ENCODE measurements around the gene CASQ2.

DNA sequence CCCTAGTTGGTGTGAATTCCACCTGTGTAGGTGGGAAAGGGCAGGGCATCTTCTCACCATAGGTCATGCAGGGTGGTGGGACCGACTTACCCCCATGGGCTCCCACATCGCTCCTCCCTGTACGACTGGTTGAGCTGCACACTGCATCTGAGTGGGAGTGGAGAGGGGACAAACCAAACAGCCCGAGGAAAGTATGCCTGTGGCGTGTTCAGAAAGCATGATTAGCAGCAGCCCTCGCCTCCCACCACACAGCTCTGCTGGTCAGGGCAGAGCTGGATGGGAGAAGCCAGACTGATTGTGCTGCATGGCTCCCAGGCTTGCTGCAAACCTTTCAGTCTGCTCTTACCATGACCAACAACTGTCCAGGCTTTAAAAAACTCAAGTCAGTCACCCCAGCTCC, 102.3 kb downstream of the CASQ2 start:
- TF ChIP-seq POLR2A (IDR thresholded peaks at IDR 0.05) = no peak
- TF ChIP-seq, protein P1, sequence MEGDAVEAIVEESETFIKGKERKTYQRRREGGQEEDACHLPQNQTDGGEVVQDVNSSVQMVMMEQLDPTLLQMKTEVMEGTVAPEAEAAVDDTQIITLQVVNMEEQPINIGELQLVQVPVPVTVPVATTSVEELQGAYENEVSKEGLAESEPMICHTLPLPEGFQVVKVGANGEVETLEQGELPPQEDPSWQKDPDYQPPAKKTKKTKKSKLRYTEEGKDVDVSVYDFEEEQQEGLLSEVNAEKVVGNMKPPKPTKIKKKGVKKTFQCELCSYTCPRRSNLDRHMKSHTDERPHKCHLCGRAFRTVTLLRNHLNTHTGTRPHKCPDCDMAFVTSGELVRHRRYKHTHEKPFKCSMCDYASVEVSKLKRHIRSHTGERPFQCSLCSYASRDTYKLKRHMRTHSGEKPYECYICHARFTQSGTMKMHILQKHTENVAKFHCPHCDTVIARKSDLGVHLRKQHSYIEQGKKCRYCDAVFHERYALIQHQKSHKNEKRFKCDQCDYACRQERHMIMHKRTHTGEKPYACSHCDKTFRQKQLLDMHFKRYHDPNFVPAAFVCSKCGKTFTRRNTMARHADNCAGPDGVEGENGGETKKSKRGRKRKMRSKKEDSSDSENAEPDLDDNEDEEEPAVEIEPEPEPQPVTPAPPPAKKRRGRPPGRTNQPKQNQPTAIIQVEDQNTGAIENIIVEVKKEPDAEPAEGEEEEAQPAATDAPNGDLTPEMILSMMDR (IDR thresholded peaks at IDR 0.05) = no peak

Measured in transverse colon (tissue), 3 donors.